DND-41 (cell line): ENCODE results near the gene POLL.

Experiments used
- EZH2 ChIP-seq: IDR thresholded peaks from 3 replicates; pipeline ENCODE4 v1.6.1; 2012; ENCODE audit warnings: borderline replicate concordance, low read depth, mild to moderate bottlenecking, moderate library complexity, low read length, inconsistent platforms; ENCODE audit not compliant: severe bottlenecking
- TF ChIP-seq, protein P1 (sequence below): IDR thresholded peaks from 2 replicates; pipeline ENCODE4 v1.5.1; 2012; ENCODE audit warnings: borderline replicate concordance, low read length, moderate library complexity, mild to moderate bottlenecking; ENCODE audit not compliant: poor library complexity, severe bottlenecking; ENCODE audit errors: extremely low read depth

DNA sequence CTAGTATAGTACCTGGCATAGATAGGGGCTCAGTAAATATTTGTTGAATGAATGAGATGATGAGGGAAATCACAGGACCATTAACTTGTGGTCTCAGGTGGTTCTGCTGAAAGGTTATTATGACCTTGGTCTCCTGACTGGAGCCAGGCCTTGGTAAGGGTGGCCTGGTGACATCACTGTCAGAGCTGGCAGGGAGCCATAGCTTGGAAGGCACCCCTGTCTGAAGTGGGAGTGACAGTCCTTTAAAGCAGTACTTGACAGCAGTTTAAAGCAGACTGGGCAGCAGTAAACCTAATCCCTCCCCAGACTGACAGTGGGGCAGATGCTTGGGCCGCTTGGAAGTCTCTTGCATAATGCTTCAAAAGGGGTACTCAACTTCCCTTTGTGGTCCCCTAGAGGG lies 13.5 kb upstream of the POLL start:
- TF ChIP-seq, protein P1, sequence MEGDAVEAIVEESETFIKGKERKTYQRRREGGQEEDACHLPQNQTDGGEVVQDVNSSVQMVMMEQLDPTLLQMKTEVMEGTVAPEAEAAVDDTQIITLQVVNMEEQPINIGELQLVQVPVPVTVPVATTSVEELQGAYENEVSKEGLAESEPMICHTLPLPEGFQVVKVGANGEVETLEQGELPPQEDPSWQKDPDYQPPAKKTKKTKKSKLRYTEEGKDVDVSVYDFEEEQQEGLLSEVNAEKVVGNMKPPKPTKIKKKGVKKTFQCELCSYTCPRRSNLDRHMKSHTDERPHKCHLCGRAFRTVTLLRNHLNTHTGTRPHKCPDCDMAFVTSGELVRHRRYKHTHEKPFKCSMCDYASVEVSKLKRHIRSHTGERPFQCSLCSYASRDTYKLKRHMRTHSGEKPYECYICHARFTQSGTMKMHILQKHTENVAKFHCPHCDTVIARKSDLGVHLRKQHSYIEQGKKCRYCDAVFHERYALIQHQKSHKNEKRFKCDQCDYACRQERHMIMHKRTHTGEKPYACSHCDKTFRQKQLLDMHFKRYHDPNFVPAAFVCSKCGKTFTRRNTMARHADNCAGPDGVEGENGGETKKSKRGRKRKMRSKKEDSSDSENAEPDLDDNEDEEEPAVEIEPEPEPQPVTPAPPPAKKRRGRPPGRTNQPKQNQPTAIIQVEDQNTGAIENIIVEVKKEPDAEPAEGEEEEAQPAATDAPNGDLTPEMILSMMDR, result no peak
- TF ChIP-seq EZH2, result no peak
